BLaER1 (cell line): ENCODE results near the gene HAUS2.

Experiments used
- H3K27ac ChIP-seq: shearing (Covaris generic); formaldehyde crosslinking; 2 replicates; pipeline ENCODE4 v1.8.1; 2022
- H3K27me3 ChIP-seq: shearing (Covaris generic); formaldehyde crosslinking; 2 replicates; pipeline ENCODE4 v1.8.1; 2022
- H3K36me3 ChIP-seq: shearing (Covaris generic); formaldehyde crosslinking; 2 replicates; pipeline ENCODE4 v1.8.1; 2022
- H3K4me1 ChIP-seq: shearing (Covaris generic); formaldehyde crosslinking; 2 replicates; pipeline ENCODE4 v1.8.1; 2022
- H3K4me2 ChIP-seq: shearing (Covaris generic); formaldehyde crosslinking; 2 replicates; pipeline ENCODE4 v1.8.1; 2022
- H3K4me3 ChIP-seq: shearing (Covaris generic); formaldehyde crosslinking; 2 replicates; pipeline ENCODE4 v1.8.1; 2022
- H3K9ac ChIP-seq: shearing (Covaris generic); formaldehyde crosslinking; 2 replicates; pipeline ENCODE4 v1.8.1; 2022
- H3K9me3 ChIP-seq: shearing (Covaris generic); formaldehyde crosslinking; 2 replicates; pipeline ENCODE4 v1.8.1; 2022
- H4K20me1 ChIP-seq: shearing (Covaris generic); formaldehyde crosslinking; 2 replicates; pipeline ENCODE4 v1.8.1; 2022
- Cebpa-rat ChIP-seq: shearing (Covaris generic); IDR thresholded peaks from 2 replicates; pipeline ENCODE4 v1.8.1; 2022

Gene HAUS2

DNA sequence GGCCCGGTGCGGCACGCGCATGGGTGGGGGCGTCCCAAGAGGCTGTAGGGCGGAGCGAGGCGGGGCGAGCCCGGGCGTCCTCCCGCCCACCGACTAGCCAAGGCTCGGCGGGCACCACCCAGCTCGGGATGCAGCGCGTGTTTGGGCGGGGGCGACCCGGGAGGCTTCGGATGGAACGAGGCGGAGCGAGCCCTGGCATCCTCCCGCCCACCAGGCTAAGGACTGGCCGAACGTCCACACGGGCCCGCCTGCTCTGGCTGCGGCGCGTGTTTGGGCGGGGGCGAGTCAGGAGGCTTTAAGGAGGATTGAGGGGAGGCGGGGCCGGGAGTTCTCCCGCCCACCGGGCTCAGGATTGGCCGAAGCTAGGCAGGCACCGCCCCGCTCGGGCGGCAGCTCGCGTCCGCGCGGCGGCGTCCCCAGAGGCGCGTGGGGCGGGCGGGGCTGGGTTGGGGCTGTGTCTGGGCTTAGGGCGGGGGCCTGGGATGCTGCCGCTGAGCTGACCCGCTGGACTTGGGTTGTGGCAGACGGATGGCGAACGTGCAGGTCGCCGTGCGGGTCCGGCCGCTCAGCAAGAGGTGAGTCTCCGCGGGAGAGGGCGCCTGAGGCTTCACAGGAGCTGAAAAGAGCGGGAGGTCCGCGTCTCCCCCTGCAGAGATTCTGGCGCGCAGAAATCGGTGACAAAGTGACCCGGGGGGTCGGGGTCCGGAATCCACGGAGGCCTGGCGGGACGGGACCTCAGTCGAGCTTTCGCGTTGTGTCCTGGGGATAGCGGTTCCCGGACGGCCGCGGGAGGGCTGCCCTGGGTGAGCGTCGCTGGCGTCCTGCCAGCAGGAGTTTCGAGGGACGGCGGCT, 26.8 kb downstream of the HAUS2 start, which contains the start of gene STARD9:
Gene STARD9, plus strand, starts transcription at position 419 of the 852 bp plus-strand sequence. Its CDS starts 110 bp downstream, at position 529.
- peak within 1 kb of the TSS; percentile 75 for H3K27ac ChIP-seq
- TF ChIP-seq Cebpa-rat: no peak
- peak within 1 kb of the TSS; percentile 94 for H3K4me2 ChIP-seq
- peak within 1 kb of the TSS; percentile 85 for H3K9ac ChIP-seq
- peaks cover 17% of the 10 kb centered on the region; the same call in 1 of the 2 replicates for H4K20me1 ChIP-seq
- peaks cover 1% of the 10 kb centered on the region; the same call in 1 of the 2 replicates for H3K36me3 ChIP-seq
- H3K4me1 ChIP-seq: peaks cover 50% of the 10 kb centered on the region
- no peaks in the 10 kb centered on the region for H3K27me3 ChIP-seq
- peak within 1 kb of the TSS; percentile 88 for H3K4me3 ChIP-seq
- H3K9me3 ChIP-seq: no peaks in the 10 kb centered on the region

DNA sequence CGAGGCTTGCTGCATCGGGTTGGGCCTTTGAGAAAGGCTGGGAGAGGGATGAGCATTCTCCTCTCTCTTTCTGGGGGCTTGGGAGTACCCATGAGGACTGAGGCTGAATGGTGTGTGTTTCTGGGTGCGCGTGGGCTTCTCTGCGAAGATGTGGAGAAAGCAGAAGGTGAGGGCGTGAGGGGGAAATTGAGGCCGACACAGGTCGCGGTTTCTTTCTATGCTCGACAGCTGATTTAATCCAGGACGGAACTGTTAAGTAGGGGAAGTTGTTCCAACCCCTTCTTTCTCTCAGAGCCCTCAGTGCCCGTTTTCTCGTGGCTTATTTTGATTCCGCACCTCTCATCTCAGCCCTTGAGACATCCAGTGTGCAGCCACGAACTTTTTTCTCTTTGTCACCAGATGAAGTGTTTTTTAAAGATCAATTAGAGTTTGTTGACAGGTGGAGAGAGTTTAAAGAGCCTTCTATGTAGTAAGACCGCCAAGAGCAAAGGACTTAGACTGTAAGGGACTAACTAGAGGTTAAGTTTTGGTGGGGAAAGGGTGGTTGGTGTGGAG, 27.5 kb downstream of the HAUS2 start:
- Histone ChIP-seq H3K4me3 (peak overlapping the region; percentile 88), H3K4me2 (peak overlapping the region; percentile 94), H4K20me1 (peaks cover 18% of the 10 kb centered on the region; the same call in 1 of the 2 replicates), H3K9me3 (no peaks in the 10 kb centered on the region), H3K36me3 (no peaks in the 10 kb centered on the region), H3K4me1 (peaks cover 57% of the 10 kb centered on the region), H3K27ac (peak overlapping the region; percentile 75), H3K27me3 (no peaks in the 10 kb centered on the region), H3K9ac (peak overlapping the region; percentile 85)
- no peak for TF ChIP-seq Cebpa-rat

DNA sequence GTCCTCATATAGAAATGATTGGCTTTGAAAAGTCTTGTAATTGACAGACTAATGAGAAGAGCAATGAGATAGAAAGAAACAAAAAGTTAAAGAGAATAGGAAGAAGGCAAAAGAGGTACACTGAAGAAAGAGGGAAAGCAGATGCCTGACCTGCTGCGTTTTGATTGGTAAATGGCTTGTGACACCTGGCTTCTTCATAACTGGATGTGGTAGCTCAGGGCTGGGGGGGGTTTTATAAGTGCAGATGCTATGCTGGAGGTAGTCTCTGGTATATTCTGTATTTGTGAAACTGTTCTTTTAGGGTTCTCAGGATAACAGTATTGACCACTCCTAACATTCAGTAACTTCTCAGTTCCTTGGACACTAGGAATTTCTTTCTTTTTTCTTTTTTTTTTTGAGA, 28.1 kb downstream of the HAUS2 start:
- Histone ChIP-seq H3K36me3 (no peaks in the 10 kb centered on the region), H3K27me3 (no peaks in the 10 kb centered on the region), H3K27ac (no peak overlapping the region), H3K4me2 (peak overlapping the region; percentile 94), H3K4me3 (peak overlapping the region; percentile 88), H3K4me1 (peaks cover 61% of the 10 kb centered on the region), H4K20me1 (peaks cover 18% of the 10 kb centered on the region; the same call in 1 of the 2 replicates), H3K9me3 (no peaks in the 10 kb centered on the region), H3K9ac (peak overlapping the region; percentile 85)
- TF ChIP-seq Cebpa-rat: no peak

DNA sequence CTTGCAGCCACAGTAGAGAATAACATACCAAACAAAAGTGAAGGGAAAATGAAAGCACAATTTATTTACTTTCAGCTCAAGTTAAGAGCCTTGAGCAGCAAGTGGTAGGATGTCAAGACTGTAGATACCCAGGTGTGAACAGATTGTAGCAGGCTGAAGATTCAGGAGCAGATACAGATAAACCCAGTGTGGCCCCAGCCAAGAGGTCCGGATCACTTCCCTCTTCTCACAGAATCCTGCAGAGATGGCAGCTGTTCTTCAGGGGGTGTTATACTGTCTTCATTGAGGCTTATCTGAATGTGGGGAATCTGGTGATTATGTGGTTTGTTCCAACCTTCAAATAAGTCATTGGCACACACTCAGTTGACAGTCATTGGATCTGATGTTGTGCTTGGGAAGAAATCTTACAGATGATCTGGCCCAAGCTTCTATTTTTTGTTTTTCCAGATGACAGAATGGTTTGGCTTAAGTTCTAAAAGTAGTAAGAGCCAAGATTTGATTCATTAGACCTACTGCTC, 28.9 kb downstream of the HAUS2 start:
- Histone ChIP-seq H3K4me2 (peak overlapping the region; percentile 94), H3K9ac (no peak overlapping the region), H3K9me3 (no peaks in the 10 kb centered on the region), H3K4me3 (no peak overlapping the region), H3K27ac (no peak overlapping the region), H3K27me3 (no peaks in the 10 kb centered on the region), H4K20me1 (peaks cover 18% of the 10 kb centered on the region; the same call in 1 of the 2 replicates), H3K4me1 (peaks cover 69% of the 10 kb centered on the region), H3K36me3 (no peaks in the 10 kb centered on the region)
- no peak for TF ChIP-seq Cebpa-rat

DNA sequence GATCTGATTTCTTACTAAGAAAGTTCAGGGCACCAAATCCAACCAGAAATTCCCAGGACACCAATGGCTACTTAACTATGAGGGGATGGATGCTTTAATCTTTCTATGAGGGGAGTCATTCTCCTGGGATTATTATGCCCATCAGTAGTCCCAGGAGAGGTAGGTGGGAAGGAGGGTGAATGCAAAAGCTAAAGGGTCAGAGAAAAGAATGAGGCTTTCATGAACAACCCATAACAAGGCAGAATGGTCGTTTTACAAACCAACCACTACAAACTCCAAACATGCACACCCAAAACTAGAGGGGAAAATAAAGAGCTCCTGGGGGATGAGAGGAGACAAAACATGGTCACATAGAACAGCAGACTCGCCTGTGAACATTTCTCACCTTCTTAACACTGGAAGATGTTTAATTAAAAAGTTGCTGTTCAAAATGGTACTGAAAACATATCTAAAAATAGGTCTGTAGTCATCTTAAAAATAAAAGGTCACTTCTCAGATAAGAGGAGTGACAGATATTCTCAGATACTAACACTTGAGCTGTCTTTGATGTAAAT, 30.4 kb downstream of the HAUS2 start:
- H3K27ac ChIP-seq: no peak overlapping the region
- 0 out of 2 replicates have a peak overlapping the region, but pooled peaks have one; percentile 3 for H3K4me2 ChIP-seq
- no peaks in the 10 kb centered on the region for H3K9me3 ChIP-seq
- no peaks in the 10 kb centered on the region for H3K27me3 ChIP-seq
- H3K9ac ChIP-seq: no peak overlapping the region
- no peak overlapping the region for H3K4me3 ChIP-seq
- H3K36me3 ChIP-seq: no peaks in the 10 kb centered on the region
- peaks cover 18% of the 10 kb centered on the region; the same call in 1 of the 2 replicates for H4K20me1 ChIP-seq
- H3K4me1 ChIP-seq: peaks cover 84% of the 10 kb centered on the region
- TF ChIP-seq Cebpa-rat: no peak

DNA sequence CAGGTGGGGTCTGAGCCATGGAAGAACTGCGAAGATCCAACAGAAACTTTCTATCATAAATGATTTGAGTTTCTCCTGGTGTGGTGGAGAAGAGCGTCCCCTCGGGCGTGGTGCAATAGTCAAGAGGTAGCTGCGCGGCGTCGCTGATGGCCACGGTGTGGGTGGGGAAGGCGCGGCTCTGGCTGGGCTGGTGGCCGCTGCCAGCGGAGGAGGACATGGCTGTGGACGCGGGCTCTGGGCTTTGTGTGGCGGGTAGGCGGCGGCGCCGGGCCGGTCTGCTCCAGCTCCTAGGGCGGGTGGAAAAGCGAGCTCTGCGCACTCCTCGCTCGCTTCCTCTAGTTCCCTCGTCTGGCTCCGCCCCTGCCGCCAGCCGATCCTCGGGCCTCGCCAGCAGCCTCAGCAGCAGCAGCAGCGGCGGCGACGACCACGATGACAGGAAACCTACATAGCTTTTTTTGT, 32.7 kb downstream of the HAUS2 start:
- peaks cover 79% of the 10 kb centered on the region for H3K4me1 ChIP-seq
- 0 out of 2 replicates have a peak overlapping the region, but pooled peaks have one; percentile 10 for H3K27ac ChIP-seq
- H3K9ac ChIP-seq: peak overlapping the region; percentile 63
- H3K4me2 ChIP-seq: peak overlapping the region; percentile 81
- no peaks in the 10 kb centered on the region for H3K27me3 ChIP-seq
- H4K20me1 ChIP-seq: peaks cover 18% of the 10 kb centered on the region; the same call in 1 of the 2 replicates
- H3K36me3 ChIP-seq: peaks cover 12% of the 10 kb centered on the region
- peak overlapping the region; percentile 64 for H3K4me3 ChIP-seq
- H3K9me3 ChIP-seq: no peaks in the 10 kb centered on the region
- TF ChIP-seq Cebpa-rat: no peak

DNA sequence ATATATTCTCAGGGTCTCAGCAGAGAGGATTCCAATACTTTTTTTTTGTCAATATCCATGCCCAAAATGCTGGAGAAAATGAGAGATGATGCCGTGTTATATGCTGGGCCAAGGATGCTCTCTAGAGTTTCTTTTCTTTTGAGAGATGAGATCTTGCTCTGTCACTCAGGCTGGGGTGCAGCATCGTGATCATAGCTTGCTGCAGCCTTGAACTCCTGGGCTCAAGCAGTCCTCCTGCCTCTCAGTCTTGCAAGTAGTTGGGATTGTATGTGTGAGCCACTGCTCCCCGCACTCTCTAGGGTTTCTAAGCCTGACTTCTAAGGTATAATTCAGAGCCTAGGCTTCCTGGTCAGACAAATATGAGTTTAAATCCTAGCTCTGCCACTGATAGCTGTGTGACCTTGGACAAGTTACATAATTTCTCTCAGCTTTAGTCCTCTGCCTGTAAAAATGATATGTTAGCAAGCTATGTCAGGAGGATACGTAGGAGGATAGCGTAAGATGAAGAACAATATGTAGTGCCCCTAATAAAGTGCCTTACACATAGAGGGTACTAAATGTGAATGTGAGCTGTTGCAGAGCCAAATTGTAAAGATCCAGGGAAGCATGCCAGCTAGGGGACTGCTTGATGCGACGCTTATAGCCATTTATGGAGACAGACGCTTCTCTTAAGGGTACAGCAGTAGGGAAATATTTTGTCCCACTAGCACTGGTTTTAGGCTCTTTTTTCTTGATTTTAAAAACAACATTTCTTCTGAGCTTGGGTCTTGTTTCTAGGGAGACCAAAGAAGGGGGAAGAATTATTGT, 34.1 kb downstream of the HAUS2 start:
- no peaks in the 10 kb centered on the region for H3K27me3 ChIP-seq
- H3K27ac ChIP-seq: no peak overlapping the region
- H4K20me1 ChIP-seq: peaks cover 14% of the 10 kb centered on the region; the same call in 1 of the 2 replicates
- H3K9ac ChIP-seq: no peak overlapping the region
- peaks cover 65% of the 10 kb centered on the region for H3K4me1 ChIP-seq
- H3K36me3 ChIP-seq: peaks cover 18% of the 10 kb centered on the region
- no peak overlapping the region for H3K4me3 ChIP-seq
- no peaks in the 10 kb centered on the region for H3K9me3 ChIP-seq
- TF ChIP-seq Cebpa-rat: no peak
- peak overlapping the region; percentile 81; the same call in 1 of the 2 replicates for H3K4me2 ChIP-seq

DNA sequence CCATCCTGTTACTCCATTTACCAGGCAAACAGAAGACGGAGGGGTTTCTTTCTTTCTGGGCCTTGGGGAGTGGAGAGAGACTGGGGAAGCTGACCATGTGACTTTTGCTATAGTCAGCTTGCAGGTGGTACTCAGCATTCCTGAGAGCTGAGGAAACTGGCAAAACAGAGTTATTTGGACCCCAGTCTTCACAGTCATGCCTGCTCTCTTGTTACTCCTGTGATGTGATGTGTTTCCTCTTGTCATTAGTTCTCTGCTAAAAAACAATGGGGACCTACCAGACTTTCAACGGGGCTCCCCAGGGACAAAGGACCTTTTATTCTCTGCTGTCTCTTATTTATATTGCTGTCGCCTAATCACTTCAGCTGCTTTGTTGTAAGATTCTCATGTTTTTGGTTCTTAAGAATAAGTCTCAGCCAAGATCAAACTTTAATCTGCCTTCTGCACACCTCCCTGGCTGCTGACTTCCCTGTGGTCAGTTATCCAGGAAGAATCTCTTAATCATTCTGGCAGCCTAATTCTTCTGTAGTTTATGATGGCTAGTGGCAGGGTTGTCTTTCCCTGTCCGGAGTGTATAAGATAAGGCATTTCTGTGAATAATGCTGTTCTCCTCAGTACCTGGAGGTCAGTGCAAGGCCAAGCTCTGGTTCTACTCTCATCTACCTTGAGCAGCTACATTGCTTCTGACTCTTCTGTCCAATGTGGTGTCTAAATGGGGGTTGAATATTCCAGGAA, 35.6 kb downstream of the HAUS2 start:
- Histone ChIP-seq H4K20me1 (0 out of 2 replicates have a peak, but pooled peaks cover 8% of the 10 kb centered on the region), H3K9me3 (no peaks in the 10 kb centered on the region), H3K27ac (no peak overlapping the region), H3K36me3 (peaks cover 19% of the 10 kb centered on the region), H3K4me3 (no peak overlapping the region), H3K4me1 (peaks cover 65% of the 10 kb centered on the region), H3K9ac (peak overlapping the region; percentile 35; the same call in 1 of the 2 replicates), H3K27me3 (no peaks in the 10 kb centered on the region), H3K4me2 (peak overlapping the region; percentile 71)
- TF ChIP-seq Cebpa-rat: no peak
